Karpas-422 (cell line): ENCODE data around the gene RPS8. TPM values are rescaled to one million over a fixed set of nuclear protein-coding genes. Genes with fewer than 3 reads are reported as not detected.
A peak's percentile ranks its signal among the peaks of the same experiment; 100 is the strongest.
"Not testable (repeated sequence)": the region's sequence is repeated elsewhere in the genome, so short reads cannot be mapped to it uniquely, and the experiment has no call there.

Source experiments
- DNase-seq: peaks from one replicate; pipeline ENCODE4 v3.0.0-alpha.2; 2015
- H2AFZ ChIP-seq: fragments of 200-600 bp; sonication (generic); 2 replicates; pipeline ENCODE4 v1.6.1; 2014; ENCODE audit warnings: antibody characterized with exemption, low read length, mixed read lengths
- H3K27ac ChIP-seq: fragments of 200-600 bp; sonication (generic); 2 replicates; pipeline ENCODE4 v1.5.1; 2014; ENCODE audit warnings: mild to moderate bottlenecking, low read length, moderate library complexity
- H3K27me3 ChIP-seq: fragments of 200-600 bp; sonication (generic); 2 replicates; pipeline ENCODE4 v1.6.1; 2014; ENCODE audit warnings: low read length, mixed read lengths
- H3K36me3 ChIP-seq: fragments of 200-600 bp; sonication (generic); 2 replicates; pipeline ENCODE4 v1.6.1; 2014; ENCODE audit warnings: low read length, mixed read lengths; ENCODE audit not compliant: insufficient read depth
- H3K4me1 ChIP-seq: fragments of 200-600 bp; sonication (generic); 2 replicates; pipeline ENCODE4 v1.6.1; 2014; ENCODE audit warnings: mild to moderate bottlenecking, low read length, mixed read lengths
- H3K4me2 ChIP-seq: fragments of 200-600 bp; sonication (generic); 2 replicates; pipeline ENCODE4 v1.6.1; 2014; ENCODE audit warnings: low read length, low read depth, mild to moderate bottlenecking; ENCODE audit not compliant: poor library complexity, severe bottlenecking
- H3K4me3 ChIP-seq: fragments of 200-600 bp; sonication (generic); 2 replicates; pipeline ENCODE4 v1.5.1; 2014; ENCODE audit warnings: mild to moderate bottlenecking, antibody characterized with exemption, low read length, mixed read lengths
- H3K79me2 ChIP-seq: fragments of 200-600 bp; sonication (generic); 2 replicates; pipeline ENCODE4 v1.6.1; 2014; ENCODE audit warnings: mild to moderate bottlenecking, low read length, mixed read lengths
- H3K9ac ChIP-seq: fragments of 200-600 bp; sonication (generic); 2 replicates; pipeline ENCODE4 v1.6.0; 2014; ENCODE audit warnings: low read length
- H3K9me2 ChIP-seq: fragments of 200-600 bp; sonication (generic), shearing (Covaris generic); replicated peaks from 2 replicates; pipeline ENCODE4 v1.6.0; 2014; ENCODE audit warnings: mild to moderate bottlenecking, low read length, moderate library complexity; ENCODE audit not compliant: insufficient read depth
- H3K9me3 ChIP-seq: fragments of 300-700, 200-600 bp; sonication (generic); 2 replicates; pipeline ENCODE4 v1.6.1; 2014; ENCODE audit warnings: low read length, mixed read lengths
- H4K20me1 ChIP-seq: fragments of 200-600 bp; sonication (generic); 2 replicates; pipeline ENCODE4 v1.6.1; 2014; ENCODE audit warnings: mild to moderate bottlenecking, antibody characterized with exemption, low read length, low read depth; ENCODE audit not compliant: insufficient read depth
- total RNA-seq: library from RNA; depleted of rRNA; stranded (reverse); fragments of >200 nt; shearing (Covaris generic); gene quantifications from 2 replicates; pipeline ENCODE4 v1.2.3, GENCODE V29; 2014; ENCODE audit warnings: low replicate concordance

RPS8 gene
- total RNA-seq, 1 experiment from 2014 or later = 3,372 TPM

- Histone ChIP-seq H2AFZ (peak overlapping the region; percentile 27; the same call in 1 of the 2 replicates), H3K4me1 (peaks cover 18% of the 10 kb centered on the region), H3K27me3 (no peaks in the 10 kb centered on the region), H4K20me1 (no peaks in the 10 kb centered on the region), H3K9ac (peak overlapping the region; percentile 81), H3K9me2 (no peaks in the 10 kb centered on the region), H3K9me3 (no peaks in the 10 kb centered on the region), H3K4me3 (peak overlapping the region; percentile 76), H3K36me3 (peaks cover 11% of the 10 kb centered on the region; the same call in 1 of the 2 replicates), H3K4me2 (peak overlapping the region; percentile 94), H3K27ac (peak overlapping the region; percentile 64), H3K79me2 (peaks cover 42% of the 10 kb centered on the region)
- DNase-seq = no peak
Observed at GRCh38 chr1:44740179-44740617, 35.1 kb upstream of the RPS8 start.

GRCh38 chr1:44743211-44743610 lies 32.1 kb upstream of the RPS8 start:
- peaks cover 18% of the 10 kb centered on the region for H3K4me1 ChIP-seq
- H3K9me2 ChIP-seq = no peaks in the 10 kb centered on the region
- no peaks in the 10 kb centered on the region for H3K27me3 ChIP-seq
- H3K27ac ChIP-seq = no peak overlapping the region
- H4K20me1 ChIP-seq = no peaks in the 10 kb centered on the region
- H3K79me2 ChIP-seq = peaks cover 59% of the 10 kb centered on the region
- no peak overlapping the region for H2AFZ ChIP-seq
- no peak overlapping the region for H3K4me3 ChIP-seq
- H3K36me3 ChIP-seq = peaks cover 29% of the 10 kb centered on the region
- DNase-seq = no peak
- no peak overlapping the region for H3K9ac ChIP-seq
- no peak overlapping the region for H3K4me2 ChIP-seq
- no peaks in the 10 kb centered on the region for H3K9me3 ChIP-seq

DNA sequence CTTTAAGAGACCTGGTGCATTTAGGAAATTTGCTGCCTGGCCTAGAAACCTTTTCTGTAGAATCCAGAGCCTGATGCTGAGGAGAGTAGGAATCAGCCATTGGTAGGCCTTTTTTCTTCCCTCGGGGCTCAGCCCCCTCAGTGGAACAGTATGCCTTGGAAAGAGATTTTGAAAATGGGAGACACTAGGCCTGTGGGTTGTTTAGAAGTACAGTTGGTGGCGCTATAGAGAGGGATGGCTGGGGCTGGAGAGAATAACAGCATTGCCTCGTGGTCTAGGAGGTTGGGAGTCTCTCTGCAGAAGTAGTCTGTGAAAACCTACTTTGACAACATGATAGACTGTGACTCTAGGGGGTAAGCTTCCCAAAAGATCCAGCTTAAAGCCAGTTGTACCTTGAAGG lies 27.5 kb upstream of the RPS8 start:
- Histone ChIP-seq H3K4me1 (no peaks in the 10 kb centered on the region), H4K20me1 (no peaks in the 10 kb centered on the region), H3K9me2 (no peaks in the 10 kb centered on the region), H3K36me3 (peaks cover 45% of the 10 kb centered on the region), H3K4me2 (no peak overlapping the region), H3K27me3 (no peaks in the 10 kb centered on the region), H3K9ac (no peak overlapping the region), H3K27ac (no peak overlapping the region), H3K4me3 (no peak overlapping the region), H3K9me3 (no peaks in the 10 kb centered on the region), H2AFZ (no peak overlapping the region), H3K79me2 (peaks cover 41% of the 10 kb centered on the region)
- DNase-seq = no peak

DNA sequence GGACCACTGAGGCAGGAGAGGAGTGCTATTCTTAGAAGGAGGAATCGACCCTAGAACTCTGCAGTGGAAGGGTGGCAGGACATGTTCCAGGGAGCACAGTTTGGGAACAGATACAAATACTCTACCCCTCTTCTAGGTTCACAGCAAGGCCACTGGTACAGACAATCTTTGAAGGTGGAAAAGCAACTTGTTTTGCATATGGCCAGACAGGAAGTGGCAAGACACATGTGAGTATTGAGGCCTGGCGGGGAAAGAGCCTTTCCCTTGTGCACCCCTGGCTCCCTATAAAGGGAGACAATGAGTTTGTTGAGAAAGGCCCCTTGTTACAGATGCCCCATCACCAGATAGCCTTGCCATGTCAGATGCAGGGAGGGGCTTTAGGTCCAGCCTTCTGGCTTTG lies 17.9 kb upstream of the RPS8 start:
- Histone ChIP-seq H2AFZ (no peak overlapping the region), H3K9me2 (no peaks in the 10 kb centered on the region), H3K4me3 (no peak overlapping the region), H3K4me2 (peak overlapping the region; percentile 13), H3K36me3 (peaks cover 54% of the 10 kb centered on the region), H3K4me1 (peaks cover 17% of the 10 kb centered on the region), H3K9me3 (no peaks in the 10 kb centered on the region), H3K27ac (peak overlapping the region; percentile 51), H3K27me3 (no peaks in the 10 kb centered on the region), H3K79me2 (no peaks in the 10 kb centered on the region), H4K20me1 (no peaks in the 10 kb centered on the region), H3K9ac (no peak overlapping the region)
- DNase-seq = no peak

DNA sequence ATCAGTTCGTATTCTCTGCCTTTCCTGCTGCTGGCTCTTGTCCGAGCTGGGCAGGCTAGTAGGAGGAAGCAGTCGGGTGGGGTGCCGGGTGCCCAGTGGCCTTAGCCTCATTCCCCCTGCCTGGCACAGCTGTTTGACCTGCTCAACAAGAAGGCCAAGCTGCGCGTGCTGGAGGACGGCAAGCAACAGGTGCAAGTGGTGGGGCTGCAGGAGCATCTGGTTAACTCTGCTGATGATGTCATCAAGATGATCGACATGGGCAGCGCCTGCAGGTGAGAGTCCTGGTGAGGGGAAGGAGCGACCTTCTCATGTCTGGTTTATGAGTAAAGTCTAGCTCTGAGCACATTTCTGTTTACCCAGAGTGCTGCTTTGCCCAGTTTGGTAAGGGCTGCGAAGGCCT lies 16.3 kb upstream of the RPS8 start:
- Histone ChIP-seq H3K36me3 (peaks cover 53% of the 10 kb centered on the region), H4K20me1 (no peaks in the 10 kb centered on the region), H3K79me2 (no peaks in the 10 kb centered on the region), H3K4me3 (no peak overlapping the region), H3K27me3 (no peaks in the 10 kb centered on the region), H3K27ac (no peak overlapping the region), H2AFZ (no peak overlapping the region), H3K4me2 (no peak overlapping the region), H3K4me1 (peaks cover 17% of the 10 kb centered on the region), H3K9me3 (no peaks in the 10 kb centered on the region), H3K9me2 (no peaks in the 10 kb centered on the region), H3K9ac (no peak overlapping the region)
- no peak for DNase-seq

DNA sequence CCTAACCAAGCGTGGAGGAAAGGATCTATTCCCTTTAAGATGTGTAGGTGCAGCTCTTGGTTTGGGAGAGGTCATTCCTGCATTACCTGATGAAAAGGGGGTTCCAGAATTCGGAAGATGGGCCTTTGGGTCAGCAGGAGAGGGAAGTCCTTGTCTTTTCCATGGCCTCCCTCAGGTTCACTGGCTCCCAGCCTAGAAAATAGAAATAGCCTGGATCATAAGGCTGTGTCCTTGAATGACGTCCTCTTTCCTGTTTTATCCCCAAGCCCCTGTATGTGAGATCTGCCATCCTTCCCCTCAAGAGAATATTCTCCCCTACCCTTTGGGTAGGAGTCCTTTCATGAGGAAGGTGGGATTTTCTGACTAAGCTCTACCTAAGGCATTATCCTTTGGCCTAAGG lies 14.5 kb upstream of the RPS8 start:
- H3K27me3 ChIP-seq = no peaks in the 10 kb centered on the region

DNA sequence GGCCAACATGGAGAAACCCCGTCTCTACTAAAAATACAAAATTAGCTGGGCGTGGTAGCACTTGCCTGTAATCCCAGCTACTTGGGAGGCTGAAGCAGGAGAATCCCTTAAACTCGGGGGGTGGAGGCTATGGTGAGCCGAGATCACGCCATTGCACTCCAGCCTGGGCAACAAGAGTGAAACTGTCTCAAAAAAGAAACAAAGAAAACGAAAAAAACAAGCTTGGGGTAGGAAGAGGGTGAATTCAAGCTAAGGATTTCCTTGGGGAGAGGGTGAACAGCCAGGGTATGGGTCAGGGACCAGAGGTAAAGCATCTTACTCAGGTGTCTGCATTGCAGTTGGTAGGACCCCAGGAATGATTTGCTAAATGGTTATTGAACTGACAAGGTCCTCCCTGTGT lies 8.9 kb upstream of the RPS8 start:
- not testable (repeated sequence) for DNase-seq, H3K9me3 ChIP-seq, H3K4me1 ChIP-seq, H3K4me2 ChIP-seq, H3K4me3 ChIP-seq, H4K20me1 ChIP-seq, H2AFZ ChIP-seq, H3K9ac ChIP-seq, H3K79me2 ChIP-seq, H3K9me2 ChIP-seq, H3K27me3 ChIP-seq, H3K27ac ChIP-seq
- H3K36me3 ChIP-seq = peaks cover 26% of the 10 kb centered on the region

More for the DNA sequence above, 14.5 kb upstream of the RPS8 start:
- Histone ChIP-seq H3K4me3 (no peak overlapping the region), H3K79me2 (no peaks in the 10 kb centered on the region), H3K4me2 (no peak overlapping the region), H4K20me1 (no peaks in the 10 kb centered on the region), H3K9me2 (no peaks in the 10 kb centered on the region), H3K27ac (no peak overlapping the region), H3K9me3 (no peaks in the 10 kb centered on the region), H2AFZ (no peak overlapping the region), H3K36me3 (peaks cover 46% of the 10 kb centered on the region), H3K4me1 (peaks cover 16% of the 10 kb centered on the region), H3K9ac (no peak overlapping the region)
- DNase-seq = no peak

- Histone ChIP-seq H3K9me2 (no peaks in the 10 kb centered on the region), H3K36me3 (peaks cover 28% of the 10 kb centered on the region), H3K4me1 (peaks cover 24% of the 10 kb centered on the region), H3K79me2 (peaks cover 35% of the 10 kb centered on the region), H2AFZ (no peak overlapping the region), H4K20me1 (peaks cover 29% of the 10 kb centered on the region; the same call in 1 of the 2 replicates), H3K4me2 (peak overlapping the region; percentile 92), H3K9me3 (no peaks in the 10 kb centered on the region), H3K4me3 (peak overlapping the region; percentile 96), H3K27ac (peak overlapping the region; percentile 93), H3K9ac (peak overlapping the region; percentile 95), H3K27me3 (no peaks in the 10 kb centered on the region)
- DNase-seq = peak; percentile 76
Observed at GRCh38 chr1:44775930-44776729, 790 bp downstream of the RPS8 start.
